B cell (primary cell): ENCODE measurements around the gene EFNA5. TPM values are rescaled to one million over a fixed set of nuclear protein-coding genes. Genes with fewer than 3 reads are reported as not detected.

Source experiments
- ATAC-seq: fragments of 200-7000 bp; cut with Tn5 transposase; one replicate; pipeline ENCODE4 v1.10.0; 2021; ENCODE audit warnings: low read depth, mild to moderate bottlenecking, moderate number of reproducible peaks, moderate library complexity
- CTCF ChIA-PET: fragments of 350-600 bp; sonication (Branson Sonifier 250); formaldehyde crosslinking; loops from one replicate; lab custom pipeline; 2021; ENCODE audit warnings: antibody characterized with exemption, inconsistent platforms; lab: Charles Lee
- POLR2A ChIA-PET: fragments of 350-600 bp; sonication (Branson Sonifier 250); formaldehyde crosslinking; loops from one replicate; lab custom pipeline; 2021; ENCODE audit warnings: antibody characterized with exemption; lab: Charles Lee
- DNase-seq: peaks from one replicate; pipeline ENCODE4 v3.0.0; 2013
- H2AFZ ChIP-seq: 2 replicates; pipeline ENCODE4 v1.6.1; 2012; ENCODE audit warnings: mild to moderate bottlenecking, low read depth, low read length; ENCODE audit not compliant: insufficient read depth, poor library complexity, severe bottlenecking
- H3K27ac ChIP-seq, 2 donors: 1 replicate in 1 of 2; 2 replicates in 1 of 2; pipeline ENCODE4 v1.5.1; 2012 to 2013; ENCODE audit warnings: low read length in 2 of 2, mild to moderate bottlenecking in 2 of 2, moderate library complexity in 1 of 2
- H3K27me3 ChIP-seq, 4 experiments: fragments of 200-600 bp in 1 of 4; sonication (generic) in 1 of 4; replicated peaks in 1 of 4; 1 replicate in 2 of 4; 2 replicates in 2 of 4; pipeline versions ENCODE4 v1.6.1 to v1.7.0; 2013 to 2016; ENCODE audit warnings: low read length in 3 of 4, mild to moderate bottlenecking in 2 of 4, mixed read lengths in 1 of 4, moderate library complexity in 1 of 4; ENCODE audit not compliant: insufficient read depth in 4 of 4, control insufficient read depth in 3 of 4; ENCODE audit errors: control extremely low read depth in 1 of 4
- H3K36me3 ChIP-seq, 2 experiments: replicated peaks in 1 of 2; 1 replicate in 1 of 2; 2 replicates in 1 of 2; pipeline versions ENCODE4 v1.6.1 to v1.7.1; 2013; ENCODE audit warnings: low read length in 1 of 2; ENCODE audit not compliant: insufficient read depth in 2 of 2, control insufficient read depth in 1 of 2; ENCODE audit errors: control extremely low read depth in 1 of 2, extremely low read depth in 1 of 2
- H3K4me1 ChIP-seq, 2 donors: fragments of 200-600 bp in 1 of 2; sonication (generic) in 1 of 2; 1 replicate in 1 of 2; 2 replicates in 1 of 2; pipeline versions ENCODE4 v1.5.1 to v1.6.1; 2013 to 2017; ENCODE audit warnings: low read length in 2 of 2; ENCODE audit not compliant: control insufficient read depth in 2 of 2, insufficient read depth in 2 of 2
- H3K4me2 ChIP-seq: replicated peaks from 2 replicates; pipeline ENCODE3; 2012; ENCODE audit warnings: mild to moderate bottlenecking, low read depth, low read length; ENCODE audit not compliant: poor library complexity, severe bottlenecking
- H3K4me3 ChIP-seq, 5 experiments: fragments of 200-600 bp in 1 of 5; sonication (generic) in 1 of 5; 1 replicate in 3 of 5; 2 replicates in 2 of 5; pipeline versions ENCODE4 v1.5.1 to v1.7.0; 2011 to 2016; ENCODE audit warnings: low read length in 4 of 5, mild to moderate bottlenecking in 4 of 5, low read depth in 2 of 5, control low read depth in 1 of 5, moderate library complexity in 1 of 5; ENCODE audit not compliant: insufficient read depth in 1 of 5; ENCODE audit errors: control extremely low read depth in 1 of 5, extremely low read depth in 1 of 5
- H3K79me2 ChIP-seq: fragments of 200-600 bp; sonication (generic); one replicate; pipeline ENCODE4 v1.6.0; 2016; ENCODE audit warnings: low read length; ENCODE audit not compliant: control insufficient read depth, insufficient read depth
- H3K9ac ChIP-seq: fragments of 200-600 bp; sonication (generic); 2 replicates; pipeline ENCODE4 v1.6.1; 2017; ENCODE audit warnings: mild to moderate bottlenecking, low read length, moderate library complexity
- H3K9me3 ChIP-seq, 3 donors: one replicate each; pipeline versions ENCODE4 v1.6.1 to v1.7.1; 2013; ENCODE audit warnings: low read length in 2 of 3; ENCODE audit not compliant: control insufficient read depth in 2 of 3, insufficient read depth in 1 of 3; ENCODE audit errors: control extremely low read depth in 1 of 3
- H4K20me1 ChIP-seq: 2 replicates; pipeline ENCODE4 v1.6.0; 2012; ENCODE audit warnings: mild to moderate bottlenecking, low read length; ENCODE audit not compliant: insufficient read depth, control insufficient read depth, poor library complexity, severe bottlenecking
- H3K27ac Mint-ChIP-seq: one replicate; pipeline ENCODE4 v1.8.0; 2021; ENCODE audit warnings: mixed read lengths
- H3K27me3 Mint-ChIP-seq: one replicate; pipeline ENCODE4 v1.8.0; 2021; ENCODE audit warnings: mixed read lengths
- H3K4me1 Mint-ChIP-seq: one replicate; pipeline ENCODE4 v1.8.0; 2021; ENCODE audit warnings: mixed read lengths
- H3K4me3 Mint-ChIP-seq: one replicate; pipeline ENCODE4 v1.8.0; 2021; ENCODE audit warnings: mixed read lengths
- H3K9me3 Mint-ChIP-seq: one replicate; pipeline ENCODE4 v1.8.0; 2022; ENCODE audit warnings: mixed read lengths; ENCODE audit not compliant: insufficient read depth
- CTCF ChIP-seq: fragments of 200-600 bp; IDR thresholded peaks from one replicate; pipeline ENCODE4 v1.8.0; 2022; ENCODE audit warnings: antibody characterized with exemption, mild to moderate bottlenecking
- EZH2 ChIP-seq: IDR thresholded peaks from 2 replicates; pipeline ENCODE4 v1.6.1; 2012; ENCODE audit warnings: borderline replicate concordance, low read depth, mild to moderate bottlenecking, moderate library complexity, low read length; ENCODE audit not compliant: insufficient read depth, poor library complexity, severe bottlenecking
- WGBS: methylation state at CpG from one replicate; pipeline ENCODE4 v1.1.5; 2013; ENCODE audit warnings: missing lambda C conversion rate; ENCODE audit not compliant: insufficient coverage; 5-methylcytosine and 5-hydroxymethylcytosine counted together
- intact Hi-C: fragments of 100-400 bp; cut with micrococcal nuclease; formaldehyde crosslinking; loops from one replicate; pipeline ENCODE4 v1.10.0; 2022
- polyA plus RNA-seq: library from polyadenylated mRNA; depleted of rRNA; stranded (reverse); fragments of >200 nt; gene quantifications from 2 replicates; pipeline ENCODE4 v1.2.3, GENCODE V29; 2012
- total RNA-seq, 2 donors: library from RNA; stranded (reverse); fragments of 120-200 nt in 1 of 2; gene quantifications; 1 replicate in 1 of 2; 2 replicates in 1 of 2; pipeline versions ENCODE4 v1.2.3 to v1.2.4, GENCODE V29; 2013 to 2022

The EFNA5 gene
- total and polyA plus RNA-seq, 2 donors (not counting 1 experiment from before 2014, with no cell fraction given) = not detected

DNA sequence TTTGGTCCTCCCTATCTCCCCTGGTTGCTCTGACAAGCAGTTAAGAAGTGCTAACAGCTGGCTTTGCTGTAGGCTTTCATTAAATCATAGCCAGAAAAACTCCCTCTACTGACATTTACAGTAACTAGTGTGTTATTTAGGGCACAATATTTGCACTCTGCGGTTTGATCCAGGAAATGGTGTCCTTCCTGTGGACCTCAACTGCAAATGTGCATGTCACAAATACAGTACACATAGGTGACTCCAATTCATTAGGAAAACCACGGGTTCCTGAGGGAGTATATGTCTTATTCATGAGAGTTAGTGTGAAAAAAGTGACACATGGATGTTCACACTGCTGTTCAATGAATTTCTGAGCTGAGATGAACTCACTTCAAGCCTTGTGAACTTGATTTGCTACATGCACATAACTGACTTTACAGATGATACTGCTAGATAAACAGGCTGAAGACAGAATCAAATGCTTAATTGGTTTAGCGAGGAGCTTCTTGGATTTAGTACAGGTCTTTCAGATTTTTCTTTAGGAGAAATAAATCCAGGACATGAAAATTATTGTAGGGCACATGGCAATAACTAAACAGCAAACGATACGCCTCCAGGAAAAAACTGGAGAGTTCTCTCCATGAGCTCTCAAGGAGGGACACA is 281.5 kb downstream of the EFNA5 start:
- H3K27me3 ChIP-seq = no peaks in the 10 kb centered on the region
- H3K4me3 ChIP-seq = peak overlapping the region in 3 of 5 experiments; percentile 1 to 27 (median 6)
- ChIA-PET CTCF (no interaction called here), POLR2A (no interaction called here)
- no peaks in the 10 kb centered on the region for H3K79me2 ChIP-seq
- DNase-seq (peak; percentile 33), ATAC-seq (peak; percentile 31)
- no CpG with 5 or more reads among the region's 5 CpGs for WGBS
- H3K4me2 ChIP-seq = peak overlapping the region; percentile 59
- Mint-ChIP-seq H3K27ac (no peak overlapping the region), H3K4me1 (peaks cover 32% of the 10 kb centered on the region), H3K4me3 (peak overlapping the region; percentile 69), H3K9me3 (no peaks in the 10 kb centered on the region), H3K27me3 (no peaks in the 10 kb centered on the region)
- no peak overlapping the region for H2AFZ ChIP-seq
- H4K20me1 ChIP-seq = no peaks in the 10 kb centered on the region
- H3K9ac ChIP-seq = peak overlapping the region; percentile 43
- TF ChIP-seq CTCF (no peak), EZH2 (no peak)
- H3K36me3 ChIP-seq = no peaks in the 10 kb centered on the region
- intact Hi-C loops = no loop called here
- H3K9me3 ChIP-seq = no peaks in the 10 kb centered on the region
- no peak overlapping the region for H3K27ac ChIP-seq
- H3K4me1 ChIP-seq = peaks cover 22 to 29% of the 10 kb centered on the region in 2 donors

DNA sequence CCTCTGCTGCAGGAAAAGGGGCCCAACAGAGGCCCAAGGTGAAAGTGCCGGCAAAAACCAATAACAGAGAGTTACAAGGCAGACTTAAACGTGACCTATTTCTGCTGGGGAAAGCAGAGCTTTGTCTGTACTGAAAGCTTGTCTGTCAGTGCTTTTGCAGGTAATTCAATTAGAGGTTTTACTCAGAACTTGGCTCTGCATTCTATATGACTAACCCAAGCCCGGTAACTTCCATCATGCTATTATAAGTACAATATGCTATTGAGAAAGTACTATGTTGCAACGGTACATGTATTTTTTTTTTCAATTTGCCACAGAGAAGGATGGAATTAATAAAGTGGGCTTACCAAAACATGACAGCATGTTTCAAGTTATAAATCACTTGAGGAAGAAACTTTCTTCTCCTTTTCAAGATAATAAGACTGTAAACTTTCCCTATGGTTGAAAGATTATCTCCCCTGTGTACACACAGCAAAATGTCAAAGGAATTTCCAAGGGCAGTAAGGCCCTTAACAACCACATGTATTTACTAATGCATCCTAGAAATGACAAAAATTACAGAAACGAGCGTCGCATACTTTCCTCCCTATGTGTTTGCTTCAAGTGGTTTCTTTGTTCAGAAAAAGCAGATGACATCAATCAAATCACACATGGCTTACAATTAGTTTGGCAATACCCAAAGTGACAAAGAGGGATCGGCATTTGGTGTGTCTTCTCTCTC is 282.4 kb downstream of the EFNA5 start:
- H3K9me3 Mint-ChIP-seq = no peaks in the 10 kb centered on the region
- 32% methylated on average over 4 of the region's 8 CpGs for WGBS
- Histone ChIP-seq H2AFZ (peak overlapping the region; percentile 16), H3K4me2 (peak overlapping the region; percentile 59), H3K27ac (no peak overlapping the region), H3K36me3 (no peaks in the 10 kb centered on the region), H3K79me2 (no peaks in the 10 kb centered on the region), H3K4me3 (peak overlapping the region in 1 of 5 experiments; percentile 27), H3K27me3 (no peaks in the 10 kb centered on the region), H3K9ac (peak overlapping the region; percentile 43), H3K9me3 (no peaks in the 10 kb centered on the region), H3K4me1 (peaks cover 22 to 29% of the 10 kb centered on the region in 2 donors), H4K20me1 (no peaks in the 10 kb centered on the region)
- ChIA-PET CTCF (no interaction called here), POLR2A (no interaction called here)
- TF ChIP-seq CTCF (no peak), EZH2 (no peak)
- no peak for DNase-seq
- intact Hi-C loops = no loop called here
- no peaks in the 10 kb centered on the region for H3K27me3 Mint-ChIP-seq
- no peak overlapping the region for H3K27ac Mint-ChIP-seq
- peaks cover 32% of the 10 kb centered on the region for H3K4me1 Mint-ChIP-seq
- no peak for ATAC-seq
- H3K4me3 Mint-ChIP-seq = peak overlapping the region; percentile 36
